HepG2 (cell line): ENCODE results near the gene CYTH1. TPM values are rescaled to one million over a fixed set of nuclear protein-coding genes. Genes with fewer than 3 reads are reported as not detected.

ENCODE experiments used
- E2F1 ChIP-seq: sonication (generic); formaldehyde crosslinking; IDR thresholded peaks from 2 replicates; pipeline ENCODE4 v1.5.0; 2020; ENCODE audit warnings: missing genetic modification reagents
- EHMT2 ChIP-seq: fragments of 200-600 bp; sonication (generic); IDR thresholded peaks from 2 replicates; pipeline ENCODE4 v1.7.0; 2017; ENCODE audit warnings: antibody characterized with exemption, low read depth, low read length, borderline replicate concordance
- IKZF1 ChIP-seq: fragments of 450-650 bp; IDR thresholded peaks from 2 replicates; pipeline ENCODE4 v1.7.1; 2016
- NFYB ChIP-seq: sonication (generic); formaldehyde crosslinking; IDR thresholded peaks from 2 replicates; pipeline ENCODE4 v1.4.0; 2020; ENCODE audit warnings: missing genetic modification reagents
- NONO ChIP-seq, 2 experiments: fragments of 450-650 bp in 1 of 2; sonication (generic) in 1 of 2; formaldehyde crosslinking in 1 of 2; IDR thresholded peaks in 1 of 2; conservative IDR thresholded peaks in 1 of 2; 2 replicates each; pipeline versions ENCODE4 v1.6.1 to v1.8.0; 2017 to 2022; ENCODE audit warnings: mild to moderate bottlenecking in 1 of 2, missing genetic modification reagents in 1 of 2, moderate library complexity in 1 of 2
- POLR2AphosphoS2 ChIP-seq: IDR thresholded peaks from 2 replicates; pipeline ENCODE4 v1.6.1; 2011; ENCODE audit warnings: low read depth, low read length, improper control_type of control experiment
- SIN3B ChIP-seq: fragments of 150-350 bp; IDR thresholded peaks from 2 replicates; pipeline ENCODE4 v1.6.1; 2014; ENCODE audit warnings: low read length
- ZBTB14 ChIP-seq: sonication (generic); formaldehyde crosslinking; IDR thresholded peaks from 2 replicates; pipeline ENCODE4 v1.4.0; 2020; ENCODE audit warnings: missing genetic modification reagents
- ZBTB42 ChIP-seq: sonication (generic); formaldehyde crosslinking; IDR thresholded peaks from 2 replicates; pipeline ENCODE4 v1.5.0; 2020; ENCODE audit warnings: mild to moderate bottlenecking, missing genetic modification reagents
- ZNF142 ChIP-seq: sonication (generic); formaldehyde crosslinking; IDR thresholded peaks from 2 replicates; pipeline ENCODE4 v1.4.0; 2020; ENCODE audit warnings: missing genetic modification reagents
- ZNF205 ChIP-seq: IDR thresholded peaks from 2 replicates; pipeline ENCODE4 v1.6.1; 2018; ENCODE audit warnings: missing biosample characterization, missing genetic modification reagents
- ZNF446 ChIP-seq: sonication (generic); formaldehyde crosslinking; IDR thresholded peaks from 2 replicates; pipeline ENCODE4 v1.5.0; 2020; ENCODE audit warnings: mild to moderate bottlenecking, missing genetic modification reagents
- ZNF567 ChIP-seq: sonication (generic); formaldehyde crosslinking; IDR thresholded peaks from 2 replicates; pipeline ENCODE4 v1.8.1; 2023; ENCODE audit warnings: mild to moderate bottlenecking, missing genetic modification reagents, borderline replicate concordance
- ZNF605 ChIP-seq: sonication (generic); formaldehyde crosslinking; IDR thresholded peaks from 2 replicates; pipeline ENCODE4 v1.8.0; 2022; ENCODE audit warnings: mild to moderate bottlenecking, missing genetic modification reagents
- ZNF704 ChIP-seq: sonication (generic); formaldehyde crosslinking; IDR thresholded peaks from 2 replicates; pipeline ENCODE4 v1.8.1; 2023; ENCODE audit warnings: mild to moderate bottlenecking, inconsistent platforms, moderate library complexity, missing genetic modification reagents, borderline replicate concordance
- ZNF784 ChIP-seq: sonication (generic); formaldehyde crosslinking; IDR thresholded peaks from 2 replicates; pipeline ENCODE4 v1.5.1; 2020; ENCODE audit warnings: missing genetic modification reagents, mild to moderate bottlenecking, borderline replicate concordance
- ZSCAN5A ChIP-seq: sonication (generic); formaldehyde crosslinking; IDR thresholded peaks from 2 replicates; pipeline ENCODE4 v1.8.0; 2022; ENCODE audit warnings: mild to moderate bottlenecking, missing genetic modification reagents, borderline replicate concordance
- polyA plus RNA-seq, 8 experiments: library from polyadenylated mRNA; depleted of rRNA in 3 of 8; stranded (reverse) in 7 of 8; unstranded in 1 of 8; fragments of >200 nt; fragmentation: Illumina TruSeq in 4 of 8; extraction: Trizol in 4 of 8; gene quantifications; 2 replicates each; pipeline versions ENCODE4 v1.2.1 to v1.2.3, GENCODE V29; 2011 to 2016; ENCODE audit warnings: low read depth in 4 of 8, missing spikeins in 1 of 8, mixed read lengths in 1 of 8; ENCODE audit not compliant: insufficient read depth in 1 of 8
- total RNA-seq, 5 experiments: library from RNA; depleted of rRNA; stranded (reverse); fragments of >200 nt; fragmentation: Illumina TruSeq; extraction: Trizol; gene quantifications; 2 replicates each; pipeline ENCODE4 v1.2.3, GENCODE V29; 2016; ENCODE audit warnings: low read depth in 1 of 5

CYTH1 gene
- total and polyA plus RNA-seq, 2 of the 13 experiments (the other 11 are each of a cell fraction or from before 2014, with no cell fraction given), result 20.1 to 48.9 TPM

- TF ChIP-seq ZSCAN5A, result no peak
- no peak for TF ChIP-seq IKZF1
- TF ChIP-seq ZNF784 (CRISPR knock-in tag), result no peak
- no peak for TF ChIP-seq ZNF446 (CRISPR knock-in tag)
- 0 out of 2 replicates have a peak, but pooled peaks have one; percentile 17 for TF ChIP-seq ZNF205 (CRISPR knock-in tag)
- TF ChIP-seq NFYB, result no peak
- TF ChIP-seq ZNF567 (CRISPR knock-in tag), result 0 out of 2 replicates have a peak, but pooled peaks have one; percentile 7
- TF ChIP-seq NONO (IDR thresholded peaks at IDR 0.05), result no peak
- no peak for TF ChIP-seq NONO (CRISPR knock-in tag; conservative IDR thresholded peaks at IDR 0.05)
- TF ChIP-seq ZNF704 (CRISPR knock-in tag), result no peak; the same call in 1 of the 2 replicates
- TF ChIP-seq ZBTB42 (CRISPR knock-in tag), result no peak
- TF ChIP-seq ZNF605 (CRISPR knock-in tag), result no peak
- TF ChIP-seq ZNF142, result no peak
- TF ChIP-seq SIN3B, result no peak
- no peak for TF ChIP-seq E2F1
- TF ChIP-seq POLR2AphosphoS2, result no peak
- no peak for TF ChIP-seq ZBTB14 (CRISPR knock-in tag)
- no peak for TF ChIP-seq EHMT2
Measured at GRCh38 chr17:78665387-78665951, 116.6 kb downstream of the CYTH1 start (continued).
